Mucosa of descending colon (tissue), 3 donors: ENCODE results near the gene RNU4-1. TPM values are rescaled to one million over a fixed set of nuclear protein-coding genes. Genes with fewer than 3 reads are reported as not detected.

Experiments
- ATAC-seq: fragments of 200-7000 bp; cut with Tn5 transposase; one replicate; pipeline ENCODE4 v1.9.1; 2020; ENCODE audit warnings: mild to moderate bottlenecking, moderate library complexity
- DNase-seq, 3 donors: peaks; one replicate each; pipeline ENCODE4 v3.0.0-alpha.2; 2020
- H3K36me3 ChIP-seq: fragments of 200-600 bp; one replicate; pipeline ENCODE4 v1.8.0; 2021; ENCODE audit warnings: low read depth, mild to moderate bottlenecking
- H3K4me1 ChIP-seq: fragments of 200-600 bp; one replicate; pipeline ENCODE4 v1.8.0; 2021; ENCODE audit warnings: low read depth, mild to moderate bottlenecking
- H3K4me3 ChIP-seq: fragments of 200-600 bp; one replicate; pipeline ENCODE4 v1.8.0; 2021; ENCODE audit warnings: mild to moderate bottlenecking
- H3K9me3 ChIP-seq: fragments of 200-600 bp; one replicate; pipeline ENCODE4 v1.8.0; 2021; ENCODE audit warnings: mild to moderate bottlenecking
- CTCF ChIP-seq: fragments of 200-600 bp; IDR thresholded peaks from one replicate; pipeline ENCODE4 v1.8.0; 2022; ENCODE audit warnings: antibody characterized with exemption, mild to moderate bottlenecking
- intact Hi-C, 2 donors: fragments of 100-400 bp; cut with DNase I in 1 of 2; cut with micrococcal nuclease in 1 of 2; formaldehyde crosslinking; loops; one replicate each; pipeline versions ENCODE4 v1.11.0 to v1.11.1; 2022; cut with DNase I, micrococcal nuclease
- total RNA-seq, 3 donors: library from RNA; stranded (reverse); fragmentation: NEBNext Ultra II Directional in 2 of 3; extraction: Animal tissue kit (Norgen Biotek cat#: 25700) in 2 of 3; gene quantifications; one replicate each; pipeline versions ENCODE4 v1.2.1 to v1.2.4, GENCODE V29; 2021 to 2023
- donor health status: DM: no; HTN: no; CAD: no; lungs with moderate emphysema.
- donor health status: DM: no; HTN: no; CAD: no.
- donor health status: DM: no; HTN: yes; CAD: no.

Gene RNU4-1
- total RNA-seq, 3 donors from 2014 or later: 2,217 to 4,015 (median 3,130) TPM

GRCh38 chr12:120301962-120302815, 9.2 kb upstream of the RNU4-1 start, which contains the start of gene SIRT4:
Gene SIRT4 (plus strand): TSS chr12:120302321. CDS start chr12:120303562, 1,241 bp downstream.
- H3K4me3 ChIP-seq: peak within 1 kb of the TSS; percentile 20
- intact Hi-C loops: no loop called here

DNA sequence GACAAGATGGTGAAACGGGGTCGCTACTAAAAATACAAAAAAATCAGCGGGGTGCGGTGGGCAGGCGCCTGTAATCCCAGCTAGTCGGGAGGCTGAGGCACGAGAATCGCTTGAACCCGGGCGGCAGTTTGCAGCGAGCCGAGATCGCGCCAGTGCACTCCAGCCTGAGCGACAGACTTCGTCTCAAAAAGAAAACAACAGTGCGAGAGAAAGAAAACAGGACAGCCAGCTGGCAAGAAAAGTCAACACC, 701 bp downstream of the RNU4-1 start:
- peak overlapping the region; percentile 42 for H3K4me3 ChIP-seq
- ATAC-seq (peak; percentile 4), DNase-seq (no peak)
- H3K36me3 ChIP-seq: no peaks in the 10 kb centered on the region
- no peak for TF ChIP-seq CTCF
- no peaks in the 10 kb centered on the region for H3K9me3 ChIP-seq
- intact Hi-C loops: no loop called here
- H3K4me1 ChIP-seq: peaks cover 2% of the 10 kb centered on the region

More at GRCh38 chr12:120301962-120302815, 9.2 kb upstream of the RNU4-1 start, which contains the start of gene SIRT4:
- Histone ChIP-seq H3K4me1 (no peaks in the 10 kb centered on the region), H3K36me3 (no peaks in the 10 kb centered on the region), H3K9me3 (no peaks in the 10 kb centered on the region)
- peak; percentile 84 to 98 (median 85) for DNase-seq
- peak; percentile 72 for TF ChIP-seq CTCF
- ATAC-seq: peak; percentile 100

DNA sequence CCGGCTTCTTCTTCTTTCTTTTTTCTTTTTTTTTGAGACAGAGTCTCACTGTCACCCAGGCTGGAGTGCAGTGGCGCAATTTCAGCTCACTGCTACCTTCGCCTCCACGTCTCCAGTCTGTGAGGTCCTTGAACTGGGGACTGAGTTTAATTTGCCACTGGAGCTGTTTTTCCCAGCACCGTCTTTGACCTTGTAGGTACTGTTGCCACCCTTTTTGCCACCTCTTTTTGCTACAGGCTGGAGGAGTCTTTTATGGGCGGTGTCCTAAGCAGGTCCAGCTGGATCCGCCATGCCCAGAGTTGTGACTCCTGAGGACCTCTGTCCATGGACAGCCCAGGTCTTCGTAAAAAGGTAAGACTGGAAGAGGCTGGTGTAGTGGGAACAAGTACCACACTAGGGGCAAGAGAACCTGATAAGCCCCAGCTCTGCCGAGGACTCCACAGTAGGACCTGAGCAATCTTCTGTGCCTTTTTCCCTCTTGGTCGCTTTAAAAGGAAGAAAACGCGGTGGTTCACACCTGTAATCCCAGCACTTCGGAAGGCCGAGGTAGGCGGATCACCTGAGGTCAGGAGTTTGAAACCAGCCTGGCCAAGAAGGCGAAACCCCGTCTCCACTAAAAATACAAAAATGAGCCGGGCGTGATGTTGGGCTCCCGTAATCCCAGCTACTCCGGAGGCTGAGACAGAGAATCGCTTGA, 2.3 kb downstream of the RNU4-1 start:
- DNase-seq (peak in 2 of 3 donors; percentile 49 to 55), ATAC-seq (peak; percentile 29)
- Histone ChIP-seq H3K36me3 (no peaks in the 10 kb centered on the region), H3K4me1 (peaks cover 2% of the 10 kb centered on the region), H3K9me3 (no peaks in the 10 kb centered on the region), H3K4me3 (no peak overlapping the region)
- intact Hi-C loops: no loop called here
- TF ChIP-seq CTCF: no peak

- Histone ChIP-seq H3K4me3 (no peak overlapping the region), H3K4me1 (no peaks in the 10 kb centered on the region), H3K36me3 (no peaks in the 10 kb centered on the region), H3K9me3 (no peaks in the 10 kb centered on the region)
- intact Hi-C loops: no loop called here
- DNase-seq: no peak
- no peak for ATAC-seq
- no peak for TF ChIP-seq CTCF
These were observed 5.5 kb downstream of the RNU4-1 start for GRCh38 chr12:120287491-120287890.

DNA sequence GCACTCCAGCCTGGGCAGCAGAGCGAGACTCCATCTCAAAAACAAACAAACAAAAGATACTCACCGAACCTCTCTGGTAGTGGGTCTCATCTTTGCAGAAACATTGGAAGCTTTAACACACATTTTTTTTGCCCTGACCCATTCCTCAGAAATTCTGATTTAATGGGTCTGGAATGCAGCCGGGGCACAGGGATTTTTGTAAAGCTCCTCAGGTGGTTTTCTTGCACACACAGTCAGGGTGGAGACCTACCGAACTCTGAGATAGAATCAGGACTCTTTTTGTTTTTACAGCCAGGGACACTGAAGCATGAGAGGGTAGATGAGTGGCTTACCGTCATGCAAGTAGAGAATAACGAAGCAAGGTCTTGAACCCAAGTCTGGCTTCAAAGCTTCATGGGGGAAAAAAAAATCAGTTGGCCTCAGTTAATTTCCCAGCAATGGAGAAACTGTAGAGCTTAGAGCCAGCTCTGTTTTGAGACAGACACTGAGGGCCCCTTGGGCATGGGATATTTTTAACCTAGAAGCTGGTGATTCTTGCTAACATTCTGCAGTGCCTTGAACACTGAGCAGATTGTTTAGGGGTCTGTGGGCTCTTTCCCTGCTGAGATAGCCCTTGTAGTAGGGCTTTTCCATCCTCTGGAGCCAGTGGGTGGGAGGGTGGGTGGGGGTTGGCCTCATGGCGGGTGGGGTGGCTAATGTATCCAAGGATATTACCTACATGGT, 6.1 kb downstream of the RNU4-1 start:
- no peak for TF ChIP-seq CTCF
- ATAC-seq (no peak), DNase-seq (no peak)
- no peaks in the 10 kb centered on the region for H3K4me1 ChIP-seq
- intact Hi-C loops: no loop called here
- H3K4me3 ChIP-seq: no peak overlapping the region
- H3K9me3 ChIP-seq: no peaks in the 10 kb centered on the region
- H3K36me3 ChIP-seq: no peaks in the 10 kb centered on the region
